WTC11 (cell line): ENCODE results near the gene FANK1. TPM values are rescaled to one million over a fixed set of nuclear protein-coding genes. Genes with fewer than 3 reads are reported as not detected.

Experiments
- ATAC-seq: fragments of 200-7000 bp; cut with Tn5 transposase; 2 replicates; pipeline ENCODE4 v1.10.0; 2021; ENCODE audit warnings: mild to moderate bottlenecking, moderate library complexity
- CTCF ChIA-PET: fragments of 300-600 bp; sonication (Branson Sonifier 250); formaldehyde crosslinking; loops from one replicate; lab custom pipeline; 2021; ENCODE audit warnings: antibody characterized with exemption; lab: Charles Lee
- POLR2A ChIA-PET: fragments of 350-600 bp; sonication (Branson Sonifier 250); formaldehyde crosslinking; loops from one replicate; lab custom pipeline; 2021; ENCODE audit warnings: antibody characterized with exemption; lab: Charles Lee
- DNase-seq: peaks from one replicate; pipeline ENCODE4 v3.0.0; 2021; ENCODE audit warnings: low spot score
- H3K27ac Mint-ChIP-seq: 2 replicates; pipeline ENCODE4 v1.8.0; 2021; ENCODE audit warnings: mixed read lengths
- H3K27me3 Mint-ChIP-seq: 2 replicates; pipeline ENCODE4 v1.8.0; 2021; ENCODE audit warnings: low read depth, mild to moderate bottlenecking, moderate library complexity, mixed read lengths
- H3K36me3 Mint-ChIP-seq: 2 replicates; pipeline ENCODE4 v1.8.0; 2021; ENCODE audit warnings: mixed read lengths
- H3K4me1 Mint-ChIP-seq: 2 replicates; pipeline ENCODE4 v1.8.0; 2022; ENCODE audit warnings: mixed read lengths
- H3K4me3 Mint-ChIP-seq: 2 replicates; pipeline ENCODE4 v1.8.0; 2021; ENCODE audit warnings: mild to moderate bottlenecking, moderate library complexity, mixed read lengths
- H3K9me3 Mint-ChIP-seq: 2 replicates; pipeline ENCODE4 v1.8.0; 2021; ENCODE audit warnings: mixed read lengths
- FOXK1 ChIP-seq: sonication (generic); formaldehyde crosslinking; IDR thresholded peaks from 2 replicates; pipeline ENCODE4 v1.8.0; 2022; ENCODE audit warnings: mild to moderate bottlenecking, moderate library complexity, missing genetic modification reagents
- GRHL2 ChIP-seq: fragments of 250-450 bp; sonication (Bioruptor Pico); IDR thresholded peaks from 2 replicates; pipeline ENCODE4 v1.8.0; 2022; ENCODE audit warnings: mild to moderate bottlenecking, moderate library complexity; ENCODE audit not compliant: insufficient replicate concordance, severe bottlenecking
- JAZF1 ChIP-seq: fragments of 250-450 bp; sonication (Bioruptor Pico); IDR thresholded peaks from 2 replicates; pipeline ENCODE4 v1.9.0; 2021; ENCODE audit warnings: moderate library complexity, mild to moderate bottlenecking, inconsistent platforms
- MXD4 ChIP-seq: fragments of 250-450 bp; sonication (Bioruptor Pico); IDR thresholded peaks from 2 replicates; pipeline ENCODE4 v1.8.0; 2021; ENCODE audit warnings: mild to moderate bottlenecking, moderate library complexity, borderline replicate concordance
- NR2C2 ChIP-seq: sonication (generic); formaldehyde crosslinking; IDR thresholded peaks from 2 replicates; pipeline ENCODE4 v1.8.0; 2022; ENCODE audit warnings: mild to moderate bottlenecking, missing genetic modification reagents
- NR3C1 ChIP-seq: sonication (generic); formaldehyde crosslinking; conservative IDR thresholded peaks from 2 replicates; pipeline ENCODE4 v1.8.1; 2023; ENCODE audit warnings: low read depth, mild to moderate bottlenecking, missing genetic modification reagents
- PRRX2 ChIP-seq: fragments of 250-450 bp; sonication (Bioruptor Pico); IDR thresholded peaks from 2 replicates; pipeline ENCODE4 v1.8.0; 2021; ENCODE audit warnings: mild to moderate bottlenecking
- RELA ChIP-seq: sonication (generic); formaldehyde crosslinking; IDR thresholded peaks from 2 replicates; pipeline ENCODE4 v1.8.1; 2022; ENCODE audit warnings: missing genetic modification reagents, mild to moderate bottlenecking, borderline replicate concordance
- RORB ChIP-seq: fragments of 250-450 bp; sonication (Bioruptor Pico); IDR thresholded peaks from 2 replicates; pipeline ENCODE4 v1.9.0; 2021; ENCODE audit warnings: mild to moderate bottlenecking
- SMAD4 ChIP-seq: sonication (generic); formaldehyde crosslinking; IDR thresholded peaks from 2 replicates; pipeline ENCODE4 v1.8.0; 2022; ENCODE audit warnings: mild to moderate bottlenecking, missing genetic modification reagents
- SOX15 ChIP-seq: fragments of 250-450 bp; sonication (Bioruptor Pico); IDR thresholded peaks from 2 replicates; pipeline ENCODE4 v1.9.0; 2021; ENCODE audit warnings: mild to moderate bottlenecking
- TCF7 ChIP-seq: sonication (generic); formaldehyde crosslinking; IDR thresholded peaks from 2 replicates; pipeline ENCODE4 v1.8.0; 2022; ENCODE audit warnings: mild to moderate bottlenecking, low read depth, missing genetic modification reagents, moderate library complexity
- TEAD1 ChIP-seq: sonication (generic); formaldehyde crosslinking; IDR thresholded peaks from 2 replicates; pipeline ENCODE4 v1.8.0; 2022; ENCODE audit warnings: mild to moderate bottlenecking, missing genetic modification reagents
- TEAD4 ChIP-seq: sonication (generic); formaldehyde crosslinking; IDR thresholded peaks from 2 replicates; pipeline ENCODE4 v1.8.0; 2022; ENCODE audit warnings: mild to moderate bottlenecking, missing genetic modification reagents
- TP53 ChIP-seq: sonication (generic); formaldehyde crosslinking; IDR thresholded peaks from 2 replicates; pipeline ENCODE4 v1.8.1; 2023; ENCODE audit warnings: mild to moderate bottlenecking, missing genetic modification reagents
- total RNA-seq: library from RNA; stranded (reverse); gene quantifications from 3 replicates; pipeline ENCODE4 v1.2.3, GENCODE V29; 2021
- TF ChIP-seq, protein P1 (sequence below): sonication (generic); formaldehyde crosslinking; conservative IDR thresholded peaks from 2 replicates; pipeline ENCODE4 v1.8.1; 2022; ENCODE audit warnings: mild to moderate bottlenecking, missing genetic modification reagents
- TF ChIP-seq, protein P2 (sequence below): fragments of 250-450 bp; sonication (Bioruptor Pico); IDR thresholded peaks from 2 replicates; pipeline ENCODE4 v2.1.2; 2022; ENCODE audit warnings: mild to moderate bottlenecking, moderate library complexity
- TF ChIP-seq, protein P3 (sequence below): sonication (generic); formaldehyde crosslinking; IDR thresholded peaks from 2 replicates; pipeline ENCODE4 v1.8.1; 2023; ENCODE audit warnings: mild to moderate bottlenecking, missing genetic modification reagents, borderline replicate concordance
- TF ChIP-seq, protein P4 (sequence below): sonication (generic); formaldehyde crosslinking; IDR thresholded peaks from 2 replicates; pipeline ENCODE4 v1.8.1; 2023; ENCODE audit warnings: mild to moderate bottlenecking, missing genetic modification reagents

FANK1 gene
- total RNA-seq, 1 experiment from 2014 or later = 3.4 TPM

- ATAC-seq (no peak), DNase-seq (no peak)
- CTCF ChIA-PET = no interaction called here
- POLR2A ChIA-PET = no interaction called here
- Mint-ChIP-seq H3K36me3 (no peaks in the 10 kb centered on the region), H3K4me3 (no peak overlapping the region), H3K27ac (no peak overlapping the region), H3K9me3 (peaks cover 4% of the 10 kb centered on the region), H3K27me3 (peaks cover 2% of the 10 kb centered on the region; the same call in 1 of the 2 replicates), H3K4me1 (peaks cover 2% of the 10 kb centered on the region; the same call in 1 of the 2 replicates)
- TF ChIP-seq RELA (CRISPR knock-in tag) (no peak), TP53 (CRISPR knock-in tag) (no peak), GRHL2 (no peak), PRRX2 (CRISPR knock-in tag) (no peak), FOXK1 (CRISPR knock-in tag) (no peak), TEAD4 (CRISPR knock-in tag) (no peak), MXD4 (CRISPR knock-in tag) (no peak), TEAD1 (CRISPR knock-in tag) (no peak), RORB (CRISPR knock-in tag) (no peak), SMAD4 (CRISPR knock-in tag) (no peak), NR3C1 (CRISPR knock-in tag) (no peak), TCF7 (CRISPR knock-in tag) (no peak)
- TF ChIP-seq, protein P1, sequence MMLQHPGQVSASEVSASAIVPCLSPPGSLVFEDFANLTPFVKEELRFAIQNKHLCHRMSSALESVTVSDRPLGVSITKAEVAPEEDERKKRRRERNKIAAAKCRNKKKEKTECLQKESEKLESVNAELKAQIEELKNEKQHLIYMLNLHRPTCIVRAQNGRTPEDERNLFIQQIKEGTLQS (CRISPR knock-in tag) = no peak
- TF ChIP-seq, protein P2, sequence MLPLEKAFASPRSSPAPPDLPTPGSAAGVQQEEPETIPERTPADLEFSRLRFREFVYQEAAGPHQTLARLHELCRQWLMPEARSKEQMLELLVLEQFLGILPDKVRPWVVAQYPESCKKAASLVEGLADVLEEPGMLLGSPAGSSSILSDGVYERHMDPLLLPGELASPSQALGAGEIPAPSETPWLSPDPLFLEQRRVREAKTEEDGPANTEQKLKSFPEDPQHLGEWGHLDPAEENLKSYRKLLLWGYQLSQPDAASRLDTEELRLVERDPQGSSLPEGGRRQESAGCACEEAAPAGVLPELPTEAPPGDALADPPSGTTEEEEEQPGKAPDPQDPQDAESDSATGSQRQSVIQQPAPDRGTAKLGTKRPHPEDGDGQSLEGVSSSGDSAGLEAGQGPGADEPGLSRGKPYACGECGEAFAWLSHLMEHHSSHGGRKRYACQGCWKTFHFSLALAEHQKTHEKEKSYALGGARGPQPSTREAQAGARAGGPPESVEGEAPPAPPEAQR (CRISPR knock-in tag) = no peak
- TF ChIP-seq, protein P3, sequence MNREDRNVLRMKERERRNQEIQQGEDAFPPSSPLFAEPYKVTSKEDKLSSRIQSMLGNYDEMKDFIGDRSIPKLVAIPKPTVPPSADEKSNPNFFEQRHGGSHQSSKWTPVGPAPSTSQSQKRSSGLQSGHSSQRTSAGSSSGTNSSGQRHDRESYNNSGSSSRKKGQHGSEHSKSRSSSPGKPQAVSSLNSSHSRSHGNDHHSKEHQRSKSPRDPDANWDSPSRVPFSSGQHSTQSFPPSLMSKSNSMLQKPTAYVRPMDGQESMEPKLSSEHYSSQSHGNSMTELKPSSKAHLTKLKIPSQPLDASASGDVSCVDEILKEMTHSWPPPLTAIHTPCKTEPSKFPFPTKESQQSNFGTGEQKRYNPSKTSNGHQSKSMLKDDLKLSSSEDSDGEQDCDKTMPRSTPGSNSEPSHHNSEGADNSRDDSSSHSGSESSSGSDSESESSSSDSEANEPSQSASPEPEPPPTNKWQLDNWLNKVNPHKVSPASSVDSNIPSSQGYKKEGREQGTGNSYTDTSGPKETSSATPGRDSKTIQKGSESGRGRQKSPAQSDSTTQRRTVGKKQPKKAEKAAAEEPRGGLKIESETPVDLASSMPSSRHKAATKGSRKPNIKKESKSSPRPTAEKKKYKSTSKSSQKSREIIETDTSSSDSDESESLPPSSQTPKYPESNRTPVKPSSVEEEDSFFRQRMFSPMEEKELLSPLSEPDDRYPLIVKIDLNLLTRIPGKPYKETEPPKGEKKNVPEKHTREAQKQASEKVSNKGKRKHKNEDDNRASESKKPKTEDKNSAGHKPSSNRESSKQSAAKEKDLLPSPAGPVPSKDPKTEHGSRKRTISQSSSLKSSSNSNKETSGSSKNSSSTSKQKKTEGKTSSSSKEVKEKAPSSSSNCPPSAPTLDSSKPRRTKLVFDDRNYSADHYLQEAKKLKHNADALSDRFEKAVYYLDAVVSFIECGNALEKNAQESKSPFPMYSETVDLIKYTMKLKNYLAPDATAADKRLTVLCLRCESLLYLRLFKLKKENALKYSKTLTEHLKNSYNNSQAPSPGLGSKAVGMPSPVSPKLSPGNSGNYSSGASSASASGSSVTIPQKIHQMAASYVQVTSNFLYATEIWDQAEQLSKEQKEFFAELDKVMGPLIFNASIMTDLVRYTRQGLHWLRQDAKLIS = no peak
These were observed 119.0 kb downstream of the FANK1 start for GRCh38 chr10:126015413-126015812.

DNA sequence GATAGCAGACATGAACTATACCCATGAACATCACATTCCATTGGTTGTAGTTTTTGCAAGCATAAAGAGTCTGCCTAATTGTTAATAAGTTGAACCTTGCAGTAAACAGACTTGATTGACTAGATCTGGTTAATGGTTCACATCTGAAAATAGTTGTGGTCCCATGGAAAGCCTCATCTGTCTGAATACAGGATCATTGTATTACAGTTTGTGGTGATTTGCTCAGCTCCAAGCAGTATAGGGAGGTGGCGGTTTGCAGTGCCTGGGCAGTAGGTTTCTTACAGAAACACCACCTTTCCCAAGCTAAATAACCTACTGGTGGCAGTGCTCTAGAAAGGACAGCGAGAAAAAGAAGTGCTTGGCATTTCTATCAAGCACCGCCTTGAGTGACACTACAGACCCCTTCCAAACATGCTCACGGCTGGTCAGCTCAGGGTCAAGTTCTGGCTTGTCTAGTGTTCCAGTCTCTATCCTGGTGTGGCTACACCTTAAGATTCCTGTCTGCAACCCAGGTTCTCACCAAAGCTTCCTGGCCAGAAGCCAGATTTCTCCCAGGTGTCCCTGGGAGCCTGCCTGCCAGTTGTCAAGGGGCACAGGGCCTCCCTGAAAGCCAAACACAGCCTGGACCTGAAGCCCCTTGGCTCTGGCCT, 119.9 kb downstream of the FANK1 start:
- Mint-ChIP-seq H3K27me3 (no peaks in the 10 kb centered on the region), H3K4me3 (no peak overlapping the region), H3K36me3 (no peaks in the 10 kb centered on the region), H3K4me1 (peaks cover 2% of the 10 kb centered on the region; the same call in 1 of the 2 replicates), H3K9me3 (no peaks in the 10 kb centered on the region), H3K27ac (no peak overlapping the region)
- CTCF ChIA-PET = interaction anchor here (2.4 kb wide), 1 partner anchor 82 kb away, joined by 6 read pairs; no protein-coding TSS in a partner anchor
- POLR2A ChIA-PET = no interaction called here
- DNase-seq (no peak), ATAC-seq (no peak)
- TF ChIP-seq SOX15 (CRISPR knock-in tag) = no peak
- TF ChIP-seq, protein P4, sequence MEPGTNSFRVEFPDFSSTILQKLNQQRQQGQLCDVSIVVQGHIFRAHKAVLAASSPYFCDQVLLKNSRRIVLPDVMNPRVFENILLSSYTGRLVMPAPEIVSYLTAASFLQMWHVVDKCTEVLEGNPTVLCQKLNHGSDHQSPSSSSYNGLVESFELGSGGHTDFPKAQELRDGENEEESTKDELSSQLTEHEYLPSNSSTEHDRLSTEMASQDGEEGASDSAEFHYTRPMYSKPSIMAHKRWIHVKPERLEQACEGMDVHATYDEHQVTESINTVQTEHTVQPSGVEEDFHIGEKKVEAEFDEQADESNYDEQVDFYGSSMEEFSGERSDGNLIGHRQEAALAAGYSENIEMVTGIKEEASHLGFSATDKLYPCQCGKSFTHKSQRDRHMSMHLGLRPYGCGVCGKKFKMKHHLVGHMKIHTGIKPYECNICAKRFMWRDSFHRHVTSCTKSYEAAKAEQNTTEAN (CRISPR knock-in tag) = no peak
- no peak for TF ChIP-seq TEAD1 (CRISPR knock-in tag)
- no peak for TF ChIP-seq JAZF1
- no peak for TF ChIP-seq NR2C2 (CRISPR knock-in tag)
